ENCODE results near the gene ALDH8A1.

GRCh38 chr6:134932535-134933470, 17.1 kb downstream of the ALDH8A1 start:
- TF ChIP-seq, protein P1, sequence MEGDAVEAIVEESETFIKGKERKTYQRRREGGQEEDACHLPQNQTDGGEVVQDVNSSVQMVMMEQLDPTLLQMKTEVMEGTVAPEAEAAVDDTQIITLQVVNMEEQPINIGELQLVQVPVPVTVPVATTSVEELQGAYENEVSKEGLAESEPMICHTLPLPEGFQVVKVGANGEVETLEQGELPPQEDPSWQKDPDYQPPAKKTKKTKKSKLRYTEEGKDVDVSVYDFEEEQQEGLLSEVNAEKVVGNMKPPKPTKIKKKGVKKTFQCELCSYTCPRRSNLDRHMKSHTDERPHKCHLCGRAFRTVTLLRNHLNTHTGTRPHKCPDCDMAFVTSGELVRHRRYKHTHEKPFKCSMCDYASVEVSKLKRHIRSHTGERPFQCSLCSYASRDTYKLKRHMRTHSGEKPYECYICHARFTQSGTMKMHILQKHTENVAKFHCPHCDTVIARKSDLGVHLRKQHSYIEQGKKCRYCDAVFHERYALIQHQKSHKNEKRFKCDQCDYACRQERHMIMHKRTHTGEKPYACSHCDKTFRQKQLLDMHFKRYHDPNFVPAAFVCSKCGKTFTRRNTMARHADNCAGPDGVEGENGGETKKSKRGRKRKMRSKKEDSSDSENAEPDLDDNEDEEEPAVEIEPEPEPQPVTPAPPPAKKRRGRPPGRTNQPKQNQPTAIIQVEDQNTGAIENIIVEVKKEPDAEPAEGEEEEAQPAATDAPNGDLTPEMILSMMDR (IDR thresholded peaks at IDR 0.05; ENCODE audit: insufficient read depth, low read length) = no peak
- TF ChIP-seq POLR2AphosphoS5 (IDR thresholded peaks at IDR 0.05; ENCODE audit: low read depth) (no peak), SPI1 (IDR thresholded peaks at IDR 0.05; ENCODE audit: borderline replicate concordance, low read depth) (no peak), GABPA (IDR thresholded peaks at IDR 0.05; ENCODE audit: low read depth) (no peak)

Measured in HL-60 (cell line).